ENCODE measurements around the gene TMEM209.

Gene TMEM209

DNA sequence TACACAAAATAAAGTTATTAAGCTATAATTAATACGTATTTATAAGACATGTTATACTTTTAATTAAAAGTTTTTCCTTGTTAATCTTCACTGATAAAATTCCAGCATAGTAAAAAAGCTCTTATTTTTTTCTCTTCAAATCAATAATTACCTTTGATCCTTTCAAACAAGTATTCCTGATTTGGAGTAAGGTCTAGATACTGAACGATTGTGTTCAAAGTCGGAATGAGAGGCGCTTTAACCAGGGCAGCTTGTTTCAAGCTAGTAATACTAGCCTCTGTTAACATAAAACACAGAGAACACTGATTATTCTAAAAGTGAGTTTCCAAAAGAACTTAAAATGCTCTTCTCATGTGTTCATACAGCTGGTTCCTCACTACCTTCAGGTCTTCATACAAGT, 27.0 kb downstream of the TMEM209 start:
- Histone ChIP-seq H3K4me3 (no peak overlapping the region), H3K27ac (no peak overlapping the region), H3K27me3 (no peaks in the 10 kb centered on the region), H3K9me3 (no peaks in the 10 kb centered on the region), H3K4me1 (no peaks in the 10 kb centered on the region), H3K36me3 (peaks cover 45 to 77% (median 52%) of the 10 kb centered on the region in 3 donors)
- no peak for DNase-seq
- TF ChIP-seq, protein P1, sequence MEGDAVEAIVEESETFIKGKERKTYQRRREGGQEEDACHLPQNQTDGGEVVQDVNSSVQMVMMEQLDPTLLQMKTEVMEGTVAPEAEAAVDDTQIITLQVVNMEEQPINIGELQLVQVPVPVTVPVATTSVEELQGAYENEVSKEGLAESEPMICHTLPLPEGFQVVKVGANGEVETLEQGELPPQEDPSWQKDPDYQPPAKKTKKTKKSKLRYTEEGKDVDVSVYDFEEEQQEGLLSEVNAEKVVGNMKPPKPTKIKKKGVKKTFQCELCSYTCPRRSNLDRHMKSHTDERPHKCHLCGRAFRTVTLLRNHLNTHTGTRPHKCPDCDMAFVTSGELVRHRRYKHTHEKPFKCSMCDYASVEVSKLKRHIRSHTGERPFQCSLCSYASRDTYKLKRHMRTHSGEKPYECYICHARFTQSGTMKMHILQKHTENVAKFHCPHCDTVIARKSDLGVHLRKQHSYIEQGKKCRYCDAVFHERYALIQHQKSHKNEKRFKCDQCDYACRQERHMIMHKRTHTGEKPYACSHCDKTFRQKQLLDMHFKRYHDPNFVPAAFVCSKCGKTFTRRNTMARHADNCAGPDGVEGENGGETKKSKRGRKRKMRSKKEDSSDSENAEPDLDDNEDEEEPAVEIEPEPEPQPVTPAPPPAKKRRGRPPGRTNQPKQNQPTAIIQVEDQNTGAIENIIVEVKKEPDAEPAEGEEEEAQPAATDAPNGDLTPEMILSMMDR (IDR thresholded peaks at IDR 0.05), result no peak
- intact Hi-C loops (cut with DNase I; ENCODE audit: low total_unique reads), result no loop called here

DNA sequence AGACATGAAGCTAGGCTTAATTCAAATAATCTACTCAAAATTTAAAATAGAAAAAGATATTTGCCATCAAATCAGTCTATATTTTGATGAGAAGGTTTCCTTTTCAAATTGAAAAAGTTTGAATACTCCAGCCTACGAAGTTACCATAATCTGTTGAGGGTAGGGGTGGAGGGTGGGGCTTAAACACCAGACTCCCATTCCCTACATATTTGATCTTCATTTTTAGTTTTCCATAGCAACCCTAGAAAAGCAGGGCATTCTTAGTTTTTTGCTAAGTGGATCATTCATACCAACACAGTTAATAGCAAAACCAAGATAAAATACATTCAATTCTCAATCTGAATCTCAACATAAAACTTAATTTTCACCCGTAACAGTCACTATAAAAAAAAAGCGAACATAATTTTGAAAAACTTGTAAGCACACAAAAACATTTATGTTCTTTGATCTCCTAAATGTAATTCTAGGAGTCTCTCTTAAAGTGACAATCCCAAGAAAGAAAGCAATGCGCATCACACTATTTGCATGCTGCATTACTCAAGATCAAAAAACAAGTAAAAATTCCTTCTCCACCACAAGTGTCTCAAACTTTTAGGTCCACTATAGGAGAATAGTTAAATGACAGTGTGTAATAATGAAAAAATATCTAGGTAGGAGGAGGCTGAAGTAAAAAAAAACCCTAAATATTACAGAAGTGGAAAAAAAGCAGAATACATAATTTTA, 30.8 kb downstream of the TMEM209 start:
- TF ChIP-seq, protein P1 (IDR thresholded peaks at IDR 0.05), result no peak
- no peak for DNase-seq
- H3K9me3 ChIP-seq, result no peaks in the 10 kb centered on the region
- H3K4me3 ChIP-seq, result no peak overlapping the region
- no peaks in the 10 kb centered on the region for H3K27me3 ChIP-seq
- intact Hi-C loops (cut with DNase I; ENCODE audit: low total_unique reads), result no loop called here
- no peaks in the 10 kb centered on the region for H3K4me1 ChIP-seq
- H3K27ac ChIP-seq, result no peak overlapping the region
- H3K36me3 ChIP-seq, result peaks cover 53 to 81% (median 54%) of the 10 kb centered on the region in 3 donors

DNA sequence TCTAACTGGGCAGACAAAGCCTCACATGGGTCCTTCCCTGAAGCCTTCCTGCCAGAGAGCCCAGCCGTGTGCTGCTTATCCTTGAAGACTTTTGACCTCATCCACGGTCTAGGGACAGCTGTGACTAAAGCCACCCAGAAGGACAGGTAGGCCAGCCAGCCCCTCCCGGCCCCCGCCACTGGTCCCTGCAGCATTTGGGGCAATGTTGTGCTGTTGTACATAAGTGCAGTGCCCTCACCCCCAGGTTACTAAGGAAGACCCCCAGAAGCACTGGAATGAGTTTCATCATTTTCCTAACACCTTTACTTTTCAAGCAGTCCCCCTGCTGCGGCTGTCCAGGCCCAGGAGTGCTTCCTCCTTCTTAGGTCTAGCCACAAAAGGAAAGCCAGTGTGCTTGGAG, 43.0 kb downstream of the TMEM209 start:
- Histone ChIP-seq H3K36me3 (peaks cover 30 to 52% (median 49%) of the 10 kb centered on the region in 3 donors), H3K4me3 (no peak overlapping the region), H3K27me3 (no peaks in the 10 kb centered on the region), H3K9me3 (peaks cover 0 to 3% (median 1%) of the 10 kb centered on the region in 3 donors), H3K27ac (no peak overlapping the region), H3K4me1 (no peaks in the 10 kb centered on the region)
- TF ChIP-seq, protein P1 (IDR thresholded peaks at IDR 0.05), result no peak
- DNase-seq, result no peak
- intact Hi-C loops (cut with DNase I; ENCODE audit: low total_unique reads), result no loop called here

DNA sequence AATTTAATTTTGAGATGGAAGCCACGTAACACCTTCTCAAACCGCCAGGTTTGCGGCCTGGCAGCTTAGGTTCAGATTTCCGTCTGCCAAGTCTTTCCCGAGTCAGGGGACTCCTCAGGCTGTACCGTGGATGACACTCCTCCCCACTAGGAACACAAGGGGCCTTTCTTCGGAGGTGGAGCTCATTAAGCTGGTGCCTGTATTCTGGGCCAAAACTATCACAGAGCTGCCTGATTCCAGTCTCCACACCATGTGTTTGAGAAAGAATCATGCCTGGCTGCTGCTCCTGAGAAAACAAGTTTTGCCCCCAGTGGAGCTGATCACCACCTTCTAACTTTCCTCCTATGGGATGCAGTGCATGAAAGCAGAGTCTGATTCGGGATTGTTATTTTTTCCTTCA, 44.8 kb downstream of the TMEM209 start:
- Histone ChIP-seq H3K4me1 (no peaks in the 10 kb centered on the region), H3K27me3 (no peaks in the 10 kb centered on the region), H3K36me3 (peaks cover 30 to 50% (median 44%) of the 10 kb centered on the region in 3 donors), H3K9me3 (peaks cover 0 to 13% (median 10%) of the 10 kb centered on the region in 3 donors), H3K4me3 (no peak overlapping the region), H3K27ac (no peak overlapping the region)
- TF ChIP-seq, protein P1 (IDR thresholded peaks at IDR 0.05), result no peak
- intact Hi-C loops (cut with DNase I; ENCODE audit: low total_unique reads), result no loop called here
- no peak for DNase-seq

DNA sequence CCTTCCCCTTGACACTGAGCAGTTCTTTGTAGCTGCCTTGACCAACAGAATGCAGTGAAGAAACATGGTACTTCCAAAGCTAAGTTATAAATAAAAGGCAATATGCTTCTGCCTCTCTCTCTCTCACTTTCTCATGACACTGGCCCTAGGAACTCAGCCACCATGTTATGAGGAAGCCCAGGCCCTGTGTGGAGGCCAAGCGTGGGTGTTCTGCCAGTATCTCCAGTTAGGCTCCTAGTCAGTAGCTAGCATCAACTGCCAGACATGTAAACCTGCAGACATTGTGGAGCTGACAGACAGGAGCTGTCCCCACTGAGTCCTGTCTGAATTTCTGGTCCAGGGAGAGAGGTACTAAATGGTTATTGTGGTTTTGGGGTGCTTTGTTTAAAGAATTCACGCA, 45.2 kb downstream of the TMEM209 start:
- DNase-seq, result no peak
- intact Hi-C loops (cut with DNase I; ENCODE audit: low total_unique reads), result no loop called here
- Histone ChIP-seq H3K27ac (no peak overlapping the region), H3K4me3 (no peak overlapping the region), H3K4me1 (no peaks in the 10 kb centered on the region), H3K27me3 (peaks cover 0 to under 1% of the 10 kb centered on the region in 2 donors), H3K36me3 (peaks cover 30 to 50% (median 43%) of the 10 kb centered on the region in 3 donors), H3K9me3 (peaks cover 0 to 13% (median 10%) of the 10 kb centered on the region in 3 donors)
- TF ChIP-seq, protein P1 (IDR thresholded peaks at IDR 0.05), result no peak
